ENCODE measurements around the gene LANCL3.
"Not testable (repeated sequence)": the region's sequence is repeated elsewhere in the genome, so short reads cannot be mapped to it uniquely, and the experiment has no call there.

The LANCL3 gene

GRCh38 chrX:37578045-37578444 is 6.6 kb downstream of the LANCL3 start:
- Histone ChIP-seq H4K20me1 (ENCODE audit: low read depth, low read length) (no peaks in the 10 kb centered on the region), H3K9me2 (replicated peaks; ENCODE audit: insufficient read depth, low read length) (no peaks in the 10 kb centered on the region), H3K4me3 (ENCODE audit: insufficient read depth, low read length, poor library complexity, severe bottlenecking) (no peak overlapping the region), H3F3A (ENCODE audit: insufficient read depth) (no peaks in the 10 kb centered on the region), H3K36me3 (ENCODE audit: low read length) (no peaks in the 10 kb centered on the region), H3K4me2 (ENCODE audit: low read depth, low read length, poor library complexity, severe bottlenecking) (no peak overlapping the region), H3K79me2 (ENCODE audit: insufficient read depth, low read length) (no peaks in the 10 kb centered on the region), H2AFZ (ENCODE audit: low read depth, low read length, severe bottlenecking) (no peak overlapping the region), H3K27ac (ENCODE audit: low read depth, low read length) (no peak overlapping the region), H3K9ac (ENCODE audit: low read length) (no peak overlapping the region), H3K27me3 (ENCODE audit: low read length) (no peaks in the 10 kb centered on the region), H3K9me3 (ENCODE audit: insufficient read depth, low read length) (no peaks in the 10 kb centered on the region)
- no peak for TF ChIP-seq EZH2phosphoT487 (conservative IDR thresholded peaks at IDR 0.05; ENCODE audit: low read length)
- no peak for TF ChIP-seq CTCF (IDR thresholded peaks at IDR 0.05; ENCODE audit: insufficient read depth, low read length, poor library complexity, severe bottlenecking)

- Histone ChIP-seq H3K27me3 (ENCODE audit: low read length) (no peaks in the 10 kb centered on the region), H3K9ac (ENCODE audit: low read length) (no peak overlapping the region), H2AFZ (ENCODE audit: low read depth, low read length, severe bottlenecking) (no peak overlapping the region), H3K79me2 (ENCODE audit: insufficient read depth, low read length) (no peaks in the 10 kb centered on the region), H4K20me1 (ENCODE audit: low read depth, low read length) (no peaks in the 10 kb centered on the region), H3K9me2 (replicated peaks; ENCODE audit: insufficient read depth, low read length) (no peaks in the 10 kb centered on the region), H3K27ac (ENCODE audit: low read depth, low read length) (no peak overlapping the region), H3K36me3 (ENCODE audit: low read length) (no peaks in the 10 kb centered on the region), H3K4me3 (ENCODE audit: insufficient read depth, low read length, poor library complexity, severe bottlenecking) (no peak overlapping the region), H3K9me3 (ENCODE audit: insufficient read depth, low read length) (no peaks in the 10 kb centered on the region), H3F3A (ENCODE audit: insufficient read depth) (no peaks in the 10 kb centered on the region), H3K4me2 (ENCODE audit: low read depth, low read length, poor library complexity, severe bottlenecking) (no peak overlapping the region)
- TF ChIP-seq CTCF (IDR thresholded peaks at IDR 0.05; ENCODE audit: insufficient read depth, low read length, poor library complexity, severe bottlenecking) (no peak), EZH2phosphoT487 (conservative IDR thresholded peaks at IDR 0.05; ENCODE audit: low read length) (no peak)
These were observed 8.6 kb downstream of the LANCL3 start for GRCh38 chrX:37580080-37580479.

- H3K9me3 ChIP-seq (ENCODE audit: insufficient read depth, low read length); H3K36me3 ChIP-seq (ENCODE audit: low read length); H3K9ac ChIP-seq (ENCODE audit: low read length); H2AFZ ChIP-seq (ENCODE audit: low read depth, low read length, severe bottlenecking); H4K20me1 ChIP-seq (ENCODE audit: low read depth, low read length); H3F3A ChIP-seq (ENCODE audit: insufficient read depth); H3K79me2 ChIP-seq (ENCODE audit: insufficient read depth, low read length); H3K9me2 ChIP-seq (replicated peaks; ENCODE audit: insufficient read depth, low read length); H3K4me2 ChIP-seq (ENCODE audit: low read depth, low read length, poor library complexity, severe bottlenecking); H3K27me3 ChIP-seq (ENCODE audit: low read length); H3K27ac ChIP-seq (ENCODE audit: low read depth, low read length); H3K4me3 ChIP-seq (ENCODE audit: insufficient read depth, low read length, poor library complexity, severe bottlenecking): not testable (repeated sequence)
These were observed 15.9 kb downstream of the LANCL3 start for GRCh38 chrX:37587337-37587736.

- Histone ChIP-seq H3K36me3 (ENCODE audit: low read length) (no peaks in the 10 kb centered on the region), H2AFZ (ENCODE audit: low read depth, low read length, severe bottlenecking) (no peak overlapping the region), H4K20me1 (ENCODE audit: low read depth, low read length) (no peaks in the 10 kb centered on the region), H3F3A (ENCODE audit: insufficient read depth) (no peaks in the 10 kb centered on the region), H3K27ac (ENCODE audit: low read depth, low read length) (no peak overlapping the region), H3K79me2 (ENCODE audit: insufficient read depth, low read length) (no peaks in the 10 kb centered on the region), H3K4me3 (ENCODE audit: insufficient read depth, low read length, poor library complexity, severe bottlenecking) (no peak overlapping the region), H3K9me2 (replicated peaks; ENCODE audit: insufficient read depth, low read length) (no peaks in the 10 kb centered on the region), H3K27me3 (ENCODE audit: low read length) (no peaks in the 10 kb centered on the region), H3K9ac (ENCODE audit: low read length) (no peak overlapping the region), H3K9me3 (ENCODE audit: insufficient read depth, low read length) (no peaks in the 10 kb centered on the region), H3K4me2 (ENCODE audit: low read depth, low read length, poor library complexity, severe bottlenecking) (no peak overlapping the region)
- TF ChIP-seq CTCF (IDR thresholded peaks at IDR 0.05; ENCODE audit: insufficient read depth, low read length, poor library complexity, severe bottlenecking) (no peak), EZH2phosphoT487 (conservative IDR thresholded peaks at IDR 0.05; ENCODE audit: low read length) (no peak)
These were observed 18.6 kb downstream of the LANCL3 start for GRCh38 chrX:37590047-37590446.

Measured in SU-DHL-6 (cell line).